HL-60 (cell line): ENCODE data around the gene ARHGAP26.

Experiments used
- DNase-seq, 2 experiments: peaks; one replicate each; pipeline ENCODE4 v3.0.0-alpha.2; 2010 to 2020; ENCODE audit warnings: low read depth in 1 of 2, low spot score in 1 of 2
- H3K27ac ChIP-seq: fragments of 250-450 bp; sonication (Bioruptor Pico); replicated peaks from 2 replicates; pipeline ENCODE4 v1.5.1; 2020; ENCODE audit warnings: mild to moderate bottlenecking, moderate library complexity
- H3K27me3 ChIP-seq: fragments of 250-450 bp; sonication (Bioruptor Pico); 2 replicates; pipeline ENCODE4 v1.5.1; 2021; ENCODE audit warnings: mild to moderate bottlenecking, moderate library complexity; ENCODE audit not compliant: insufficient read depth, poor library complexity, severe bottlenecking
- H3K4me3 ChIP-seq: replicated peaks from 2 replicates; pipeline ENCODE4 v1.5.1; 2011; ENCODE audit warnings: mild to moderate bottlenecking, control low read depth, low read length; ENCODE audit not compliant: insufficient read depth
- CTCF ChIP-seq: IDR thresholded peaks from one replicate; pipeline ENCODE4 v1.5.1; 2011; ENCODE audit warnings: low read length, control low read depth, inconsistent platforms; ENCODE audit not compliant: insufficient read depth
- GABPA ChIP-seq: IDR thresholded peaks from 2 replicates; pipeline ENCODE4 v1.6.1; 2012; ENCODE audit warnings: low read depth
- POLR2AphosphoS5 ChIP-seq: IDR thresholded peaks from 2 replicates; pipeline ENCODE4 v1.6.1; 2012; ENCODE audit warnings: low read depth
- REST ChIP-seq: IDR thresholded peaks from 2 replicates; pipeline ENCODE4 v1.6.1; 2012; ENCODE audit warnings: low read depth; ENCODE audit not compliant: insufficient replicate concordance
- SPI1 ChIP-seq: IDR thresholded peaks from 2 replicates; pipeline ENCODE4 v1.6.1; 2012; ENCODE audit warnings: low read depth, mild to moderate bottlenecking, borderline replicate concordance

Gene ARHGAP26

GRCh38 chr5:142746532-142747433 is 23.4 kb upstream of the ARHGAP26 start:
- TF ChIP-seq SPI1 (no peak), REST (no peak), CTCF (no peak), POLR2AphosphoS5 (no peak), GABPA (no peak)
- Histone ChIP-seq H3K27me3 (no peaks in the 10 kb centered on the region), H3K4me3 (no peak overlapping the region), H3K27ac (no peak overlapping the region)
- no peak for DNase-seq

- TF ChIP-seq REST: no peak
- TF ChIP-seq CTCF: no peak
- TF ChIP-seq GABPA: no peak
- no peak for TF ChIP-seq SPI1
- TF ChIP-seq POLR2AphosphoS5: no peak
- no peaks in the 10 kb centered on the region for H3K27me3 ChIP-seq
- no peak overlapping the region for H3K4me3 ChIP-seq
- DNase-seq: no peak
- H3K27ac ChIP-seq: no peak overlapping the region
These were observed 22.0 kb upstream of the ARHGAP26 start for GRCh38 chr5:142748132-142748531.

GRCh38 chr5:142748568-142749249 is 21.5 kb upstream of the ARHGAP26 start:
- Histone ChIP-seq H3K27ac (no peak overlapping the region), H3K27me3 (no peaks in the 10 kb centered on the region), H3K4me3 (no peak overlapping the region)
- DNase-seq: peak in 1 of 2 experiments; percentile 45
- TF ChIP-seq REST (no peak), CTCF (peak; percentile 38)
